Measurements from ENCODE around the gene OAS2.

The OAS2 gene

GRCh38 chr12:112978163-112979040 lies at the start of gene OAS2:
OAS2 (plus strand) TSS chr12:112978519; CDS start chr12:112978609, 90 bp downstream.
- TF ChIP-seq CTCF (IDR thresholded peaks at IDR 0.05; ENCODE audit: poor library complexity, severe bottlenecking): no peak
- Histone ChIP-seq H3K27me3 (ENCODE audit: insufficient read depth, poor library complexity, severe bottlenecking) (no peaks in the 10 kb centered on the region), H3K4me3 (ENCODE audit: severe bottlenecking) (peak within 1 kb of the TSS; percentile 16), H3K36me3 (ENCODE audit: low read depth) (no peaks in the 10 kb centered on the region), H3K4me1 (ENCODE audit: insufficient read depth, poor library complexity, severe bottlenecking) (peaks cover 4% of the 10 kb centered on the region), H3K27ac (ENCODE audit: poor library complexity, severe bottlenecking) (peak within 1 kb of the TSS; percentile 19), H3K9me3 (ENCODE audit: severe bottlenecking) (no peaks in the 10 kb centered on the region)
- DNase-seq (ENCODE audit: low spot score) (no peak), ATAC-seq (ENCODE audit: low read depth) (peak; percentile 89)

- TF ChIP-seq CTCF (IDR thresholded peaks at IDR 0.05; ENCODE audit: poor library complexity, severe bottlenecking): no peak
Measured at GRCh38 chr12:112928978-112929377, 49.3 kb upstream of the OAS2 start.

GRCh38 chr12:112929715-112930114 lies 48.6 kb upstream of the OAS2 start:
- no peak for DNase-seq (ENCODE audit: low spot score)
- Histone ChIP-seq H3K4me1 (ENCODE audit: insufficient read depth, poor library complexity, severe bottlenecking) (no peaks in the 10 kb centered on the region), H3K4me3 (ENCODE audit: severe bottlenecking) (no peak overlapping the region), H3K36me3 (ENCODE audit: low read depth) (no peaks in the 10 kb centered on the region), H3K27me3 (ENCODE audit: insufficient read depth, poor library complexity, severe bottlenecking) (no peaks in the 10 kb centered on the region), H3K27ac (ENCODE audit: poor library complexity, severe bottlenecking) (no peak overlapping the region), H3K9me3 (ENCODE audit: severe bottlenecking) (no peaks in the 10 kb centered on the region)
- no peak for TF ChIP-seq CTCF (IDR thresholded peaks at IDR 0.05; ENCODE audit: poor library complexity, severe bottlenecking)
- no peak for ATAC-seq (ENCODE audit: low read depth)

More at GRCh38 chr12:112928978-112929377, 49.3 kb upstream of the OAS2 start:
- H3K27me3 ChIP-seq (ENCODE audit: insufficient read depth, poor library complexity, severe bottlenecking): no peaks in the 10 kb centered on the region
- no peaks in the 10 kb centered on the region for H3K36me3 ChIP-seq (ENCODE audit: low read depth)
- H3K4me3 ChIP-seq (ENCODE audit: severe bottlenecking): no peak overlapping the region
- no peaks in the 10 kb centered on the region for H3K9me3 ChIP-seq (ENCODE audit: severe bottlenecking)
- DNase-seq (ENCODE audit: low spot score) (no peak), ATAC-seq (ENCODE audit: low read depth) (no peak)
- no peaks in the 10 kb centered on the region for H3K4me1 ChIP-seq (ENCODE audit: insufficient read depth, poor library complexity, severe bottlenecking)
- H3K27ac ChIP-seq (ENCODE audit: poor library complexity, severe bottlenecking): no peak overlapping the region

GRCh38 chr12:112930350-112930749 lies 48.0 kb upstream of the OAS2 start:
- no peak for ATAC-seq (ENCODE audit: low read depth)
- no peak for TF ChIP-seq CTCF (IDR thresholded peaks at IDR 0.05; ENCODE audit: poor library complexity, severe bottlenecking)
- no peak for DNase-seq (ENCODE audit: low spot score)
- no peaks in the 10 kb centered on the region for H3K36me3 ChIP-seq (ENCODE audit: low read depth)
- H3K27ac ChIP-seq (ENCODE audit: poor library complexity, severe bottlenecking): no peak overlapping the region
- no peaks in the 10 kb centered on the region for H3K9me3 ChIP-seq (ENCODE audit: severe bottlenecking)
- no peaks in the 10 kb centered on the region for H3K4me1 ChIP-seq (ENCODE audit: insufficient read depth, poor library complexity, severe bottlenecking)
- no peak overlapping the region for H3K4me3 ChIP-seq (ENCODE audit: severe bottlenecking)
- no peaks in the 10 kb centered on the region for H3K27me3 ChIP-seq (ENCODE audit: insufficient read depth, poor library complexity, severe bottlenecking)
